Endodermal cell (in vitro differentiated cells): Measurements from ENCODE around the gene TSACC. TPM values are rescaled to one million over a fixed set of nuclear protein-coding genes. Genes with fewer than 3 reads are reported as not detected.

ENCODE experiments used
- DNase-seq: peaks from one replicate; pipeline ENCODE4 v3.0.0-alpha.2; 2017
- H3K27ac ChIP-seq: 2 replicates; pipeline ENCODE4 v1.5.1; 2013; ENCODE audit warnings: mild to moderate bottlenecking, low read depth, low read length, moderate library complexity
- H3K27me3 ChIP-seq: 2 replicates; pipeline ENCODE4 v1.6.1; 2013; ENCODE audit warnings: mild to moderate bottlenecking, low read length, moderate library complexity; ENCODE audit not compliant: insufficient read depth, control insufficient read depth, poor library complexity, severe bottlenecking
- H3K36me3 ChIP-seq: 2 replicates; pipeline ENCODE4 v1.7.0; 2013; ENCODE audit warnings: mild to moderate bottlenecking, low read length, moderate library complexity; ENCODE audit not compliant: control insufficient read depth, insufficient read depth
- H3K4me1 ChIP-seq: one replicate; pipeline ENCODE4 v1.7.0; 2013; ENCODE audit warnings: low read length; ENCODE audit not compliant: control insufficient read depth, insufficient read depth
- H3K4me3 ChIP-seq: 2 replicates; pipeline ENCODE4 v1.5.1; 2013; ENCODE audit warnings: mild to moderate bottlenecking, low read length, moderate library complexity
- H3K9ac ChIP-seq: 2 replicates; pipeline ENCODE4 v1.6.1; 2013; ENCODE audit warnings: mild to moderate bottlenecking, low read length, moderate library complexity; ENCODE audit not compliant: poor library complexity, severe bottlenecking; ENCODE audit errors: extremely low read depth
- H3K9me3 ChIP-seq: 2 replicates; pipeline ENCODE4 v1.6.1; 2013; ENCODE audit warnings: mild to moderate bottlenecking, low read length, moderate library complexity; ENCODE audit not compliant: control insufficient read depth
- H3K27ac Mint-ChIP-seq: 2 replicates; pipeline ENCODE4 v1.8.0; 2020; ENCODE audit warnings: mixed read lengths
- H3K27me3 Mint-ChIP-seq: 2 replicates; pipeline ENCODE4 v1.8.0; 2021; ENCODE audit warnings: mild to moderate bottlenecking, mixed read lengths; ENCODE audit not compliant: insufficient read depth
- H3K36me3 Mint-ChIP-seq: 2 replicates; pipeline ENCODE4 v1.8.0; 2020; ENCODE audit warnings: low read depth, mixed read lengths
- H3K4me1 Mint-ChIP-seq: 2 replicates; pipeline ENCODE4 v1.8.0; 2020; ENCODE audit warnings: mixed read lengths
- H3K4me3 Mint-ChIP-seq: 2 replicates; pipeline ENCODE4 v1.8.0; 2020; ENCODE audit warnings: mild to moderate bottlenecking, moderate library complexity, mixed read lengths
- H3K9me3 Mint-ChIP-seq: 2 replicates; pipeline ENCODE4 v1.8.0; 2020; ENCODE audit warnings: mild to moderate bottlenecking, mixed read lengths
- WGBS, 2 experiments: methylation state at CpG; one replicate each; pipeline versions ENCODE4 v1.1.5 to v1.1.7; 2013; ENCODE audit warnings: missing lambda C conversion rate in 2 of 2, mixed read lengths in 1 of 2; ENCODE audit not compliant: insufficient coverage in 1 of 2, insufficient read length in 1 of 2; 5-methylcytosine and 5-hydroxymethylcytosine counted together
- total RNA-seq, 2 donors: library from RNA; stranded (reverse); fragmentation: NEBNext Ultra II Directional in 1 of 2; extraction: Animal tissue kit (Norgen Biotek cat#: 25700) in 1 of 2; gene quantifications; 2 replicates in 1 of 2; 3 replicates in 1 of 2; pipeline ENCODE4 v1.2.1, GENCODE V29; 2021
- TF ChIP-seq, protein P1 (sequence below): fragments of 200-600 bp; sonication (generic); conservative IDR thresholded peaks from 2 replicates; pipeline ENCODE4 v1.5.0; 2021; ENCODE audit warnings: antibody characterized with exemption, mild to moderate bottlenecking

The TSACC gene
- total RNA-seq, 2 donors from 2014 or later = 0.62 to 1.6 TPM

DNA sequence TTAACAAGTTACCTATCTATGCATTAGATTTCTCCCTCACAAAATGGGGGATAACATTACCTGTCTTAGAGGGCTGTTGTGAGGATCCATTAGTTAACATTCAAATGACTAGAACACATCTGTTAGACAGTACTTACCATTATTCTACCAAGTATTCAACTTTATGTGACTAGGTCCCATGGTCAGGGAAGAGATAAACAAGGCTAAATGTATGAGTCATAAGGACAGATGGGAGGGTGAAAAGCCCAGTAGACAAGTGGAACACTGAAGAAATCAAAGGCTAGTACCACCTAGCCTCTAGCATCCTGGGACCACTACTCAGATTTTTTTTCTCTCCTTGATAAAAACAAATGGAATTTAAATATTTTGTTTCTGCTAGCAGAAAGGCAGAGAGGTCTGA is 30.2 kb upstream of the TSACC start:
- Mint-ChIP-seq H3K4me1 (no peaks in the 10 kb centered on the region), H3K9me3 (no peaks in the 10 kb centered on the region), H3K36me3 (peaks cover 61% of the 10 kb centered on the region), H3K4me3 (no peak overlapping the region), H3K27me3 (no peaks in the 10 kb centered on the region), H3K27ac (no peak overlapping the region)
- no peak overlapping the region for H3K4me3 ChIP-seq
- no peak overlapping the region for H3K27ac ChIP-seq
- no peak overlapping the region for H3K9ac ChIP-seq
- H3K4me1 ChIP-seq = no peaks in the 10 kb centered on the region
- H3K36me3 ChIP-seq = peaks cover 73% of the 10 kb centered on the region
- DNase-seq = no peak
- no peaks in the 10 kb centered on the region for H3K27me3 ChIP-seq
- TF ChIP-seq, protein P1, sequence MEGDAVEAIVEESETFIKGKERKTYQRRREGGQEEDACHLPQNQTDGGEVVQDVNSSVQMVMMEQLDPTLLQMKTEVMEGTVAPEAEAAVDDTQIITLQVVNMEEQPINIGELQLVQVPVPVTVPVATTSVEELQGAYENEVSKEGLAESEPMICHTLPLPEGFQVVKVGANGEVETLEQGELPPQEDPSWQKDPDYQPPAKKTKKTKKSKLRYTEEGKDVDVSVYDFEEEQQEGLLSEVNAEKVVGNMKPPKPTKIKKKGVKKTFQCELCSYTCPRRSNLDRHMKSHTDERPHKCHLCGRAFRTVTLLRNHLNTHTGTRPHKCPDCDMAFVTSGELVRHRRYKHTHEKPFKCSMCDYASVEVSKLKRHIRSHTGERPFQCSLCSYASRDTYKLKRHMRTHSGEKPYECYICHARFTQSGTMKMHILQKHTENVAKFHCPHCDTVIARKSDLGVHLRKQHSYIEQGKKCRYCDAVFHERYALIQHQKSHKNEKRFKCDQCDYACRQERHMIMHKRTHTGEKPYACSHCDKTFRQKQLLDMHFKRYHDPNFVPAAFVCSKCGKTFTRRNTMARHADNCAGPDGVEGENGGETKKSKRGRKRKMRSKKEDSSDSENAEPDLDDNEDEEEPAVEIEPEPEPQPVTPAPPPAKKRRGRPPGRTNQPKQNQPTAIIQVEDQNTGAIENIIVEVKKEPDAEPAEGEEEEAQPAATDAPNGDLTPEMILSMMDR = no peak
- H3K9me3 ChIP-seq = no peaks in the 10 kb centered on the region

DNA sequence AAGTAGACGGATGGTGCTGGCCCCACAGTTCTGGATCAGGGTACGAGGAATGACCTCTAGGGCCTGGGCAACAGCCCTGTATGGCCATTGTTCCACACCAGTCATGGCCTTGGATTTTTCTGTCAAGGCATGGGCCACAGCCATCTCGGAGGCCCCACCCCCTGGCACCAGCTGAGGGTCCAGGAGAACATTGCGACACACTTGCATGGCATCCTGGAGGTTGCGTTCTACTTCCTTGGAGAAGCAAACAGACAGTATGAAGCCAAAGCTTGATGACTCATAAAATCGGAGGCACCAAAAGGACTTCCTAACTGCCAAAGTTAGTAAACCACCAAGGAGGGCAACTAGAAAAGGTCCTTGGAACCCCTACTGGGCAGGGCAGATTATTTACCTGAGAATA is 27.4 kb upstream of the TSACC start:
- H3K9me3 ChIP-seq = no peaks in the 10 kb centered on the region
- H3K4me3 Mint-ChIP-seq = no peak overlapping the region
- H3K4me1 ChIP-seq = no peaks in the 10 kb centered on the region
- WGBS, 2 experiments = 94 to 96% methylated on average over 5 to 6 of the region's 6 CpGs
- no peaks in the 10 kb centered on the region for H3K27me3 Mint-ChIP-seq
- no peak overlapping the region for H3K27ac Mint-ChIP-seq
- H3K9ac ChIP-seq = no peak overlapping the region
- H3K36me3 Mint-ChIP-seq = peaks cover 72% of the 10 kb centered on the region
- H3K4me1 Mint-ChIP-seq = no peaks in the 10 kb centered on the region
- DNase-seq = no peak
- H3K36me3 ChIP-seq = peaks cover 79% of the 10 kb centered on the region
- no peaks in the 10 kb centered on the region for H3K27me3 ChIP-seq
- TF ChIP-seq, protein P1 = no peak
- no peak overlapping the region for H3K27ac ChIP-seq
- no peaks in the 10 kb centered on the region for H3K9me3 Mint-ChIP-seq
- H3K4me3 ChIP-seq = no peak overlapping the region

DNA sequence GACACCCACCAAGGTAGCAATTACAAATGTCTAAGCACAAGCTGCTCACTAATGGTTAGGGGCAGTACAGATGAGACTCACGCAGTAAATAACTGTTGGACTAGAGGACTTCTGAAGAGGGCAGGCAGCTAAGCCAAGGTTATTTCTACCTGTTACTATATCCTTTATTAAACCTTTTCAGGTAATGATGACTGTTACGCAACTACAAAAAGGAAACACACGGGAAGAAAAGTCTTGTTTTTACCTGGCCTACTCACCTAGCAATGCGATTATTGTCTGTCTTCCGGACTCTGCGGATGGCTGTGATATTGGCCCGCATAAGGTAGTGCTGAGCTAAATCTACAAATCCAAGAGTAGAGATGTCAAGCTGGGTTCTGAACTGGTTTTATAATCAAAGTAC is 21.4 kb upstream of the TSACC start:
- Histone ChIP-seq H3K4me3 (no peak overlapping the region), H3K9ac (no peak overlapping the region), H3K27ac (no peak overlapping the region), H3K36me3 (peaks cover 96% of the 10 kb centered on the region), H3K4me1 (no peaks in the 10 kb centered on the region), H3K9me3 (no peaks in the 10 kb centered on the region), H3K27me3 (no peaks in the 10 kb centered on the region)
- WGBS, 2 experiments = 97% methylated on average over 7 of the region's 7 CpGs
- no peaks in the 10 kb centered on the region for H3K27me3 Mint-ChIP-seq
- no peak for DNase-seq
- TF ChIP-seq, protein P1 = no peak
- peaks cover 86% of the 10 kb centered on the region for H3K36me3 Mint-ChIP-seq
- H3K4me3 Mint-ChIP-seq = no peak overlapping the region
- no peaks in the 10 kb centered on the region for H3K9me3 Mint-ChIP-seq
- no peak overlapping the region for H3K27ac Mint-ChIP-seq
- H3K4me1 Mint-ChIP-seq = no peaks in the 10 kb centered on the region
